Brain microvascular endothelial cell (primary cell): ENCODE measurements around the gene ASIC1.
"Not testable (repeated sequence)": the region's sequence is repeated elsewhere in the genome, so short reads cannot be mapped to it uniquely, and the experiment has no call there.

Source experiments
- DNase-seq: peaks from one replicate; pipeline ENCODE4 v3.0.0-alpha.2; 2020
- H3K27ac ChIP-seq: fragments of 250-450 bp; sonication (Bioruptor Pico); 2 replicates; pipeline ENCODE4 v1.5.1; 2020; ENCODE audit warnings: mild to moderate bottlenecking, moderate library complexity
- H3K27me3 ChIP-seq: fragments of 250-450 bp; sonication (Bioruptor Pico); replicated peaks from 2 replicates; pipeline ENCODE4 v1.5.1; 2020; ENCODE audit warnings: mild to moderate bottlenecking
- H3K36me3 ChIP-seq: fragments of 250-450 bp; sonication (Bioruptor Pico); replicated peaks from 2 replicates; pipeline ENCODE4 v1.5.1; 2020; ENCODE audit warnings: mild to moderate bottlenecking
- H3K4me3 ChIP-seq: 2 replicates; pipeline ENCODE4 v1.5.1; 2011; ENCODE audit warnings: low read depth, mild to moderate bottlenecking, control low read depth, low read length, moderate library complexity
- in situ Hi-C: cut with HindIII; loops from 2 replicates; pipeline ENCODE4 v1.10.0; 2017; ENCODE audit warnings: low sequenced_read_pairs, low pct_ligation_motif_present
- TF ChIP-seq, protein P1 (sequence below): IDR thresholded peaks from 2 replicates; pipeline ENCODE4 v1.5.1; 2011; ENCODE audit warnings: low read depth, mild to moderate bottlenecking, moderate library complexity, low read length, control low read depth, inconsistent platforms; ENCODE audit errors: missing control alignments

Gene ASIC1

DNA sequence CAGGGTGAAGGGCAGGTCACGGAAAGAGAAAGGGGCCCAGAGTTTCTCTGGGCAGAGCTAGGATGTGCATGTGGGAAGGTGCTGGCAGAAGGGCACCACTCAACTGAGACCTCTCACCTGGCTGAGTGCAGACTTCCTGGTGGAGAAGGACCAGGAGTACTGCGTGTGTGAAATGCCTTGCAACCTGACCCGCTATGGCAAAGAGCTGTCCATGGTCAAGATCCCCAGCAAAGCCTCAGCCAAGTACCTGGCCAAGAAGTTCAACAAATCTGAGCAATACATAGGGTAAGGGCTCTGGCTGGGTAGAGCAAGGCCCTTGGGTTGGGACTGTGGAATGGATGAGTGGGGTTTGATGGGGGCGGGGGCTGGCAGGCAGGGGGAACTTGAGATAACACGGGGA is 22.4 kb downstream of the ASIC1 start:
- H3K36me3 ChIP-seq: no peaks in the 10 kb centered on the region
- no peak overlapping the region for H3K27ac ChIP-seq
- TF ChIP-seq, protein P1, sequence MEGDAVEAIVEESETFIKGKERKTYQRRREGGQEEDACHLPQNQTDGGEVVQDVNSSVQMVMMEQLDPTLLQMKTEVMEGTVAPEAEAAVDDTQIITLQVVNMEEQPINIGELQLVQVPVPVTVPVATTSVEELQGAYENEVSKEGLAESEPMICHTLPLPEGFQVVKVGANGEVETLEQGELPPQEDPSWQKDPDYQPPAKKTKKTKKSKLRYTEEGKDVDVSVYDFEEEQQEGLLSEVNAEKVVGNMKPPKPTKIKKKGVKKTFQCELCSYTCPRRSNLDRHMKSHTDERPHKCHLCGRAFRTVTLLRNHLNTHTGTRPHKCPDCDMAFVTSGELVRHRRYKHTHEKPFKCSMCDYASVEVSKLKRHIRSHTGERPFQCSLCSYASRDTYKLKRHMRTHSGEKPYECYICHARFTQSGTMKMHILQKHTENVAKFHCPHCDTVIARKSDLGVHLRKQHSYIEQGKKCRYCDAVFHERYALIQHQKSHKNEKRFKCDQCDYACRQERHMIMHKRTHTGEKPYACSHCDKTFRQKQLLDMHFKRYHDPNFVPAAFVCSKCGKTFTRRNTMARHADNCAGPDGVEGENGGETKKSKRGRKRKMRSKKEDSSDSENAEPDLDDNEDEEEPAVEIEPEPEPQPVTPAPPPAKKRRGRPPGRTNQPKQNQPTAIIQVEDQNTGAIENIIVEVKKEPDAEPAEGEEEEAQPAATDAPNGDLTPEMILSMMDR: no peak
- no peak overlapping the region for H3K4me3 ChIP-seq
- H3K27me3 ChIP-seq: no peaks in the 10 kb centered on the region
- DNase-seq: no peak
- in situ Hi-C loops: no loop called here

DNA sequence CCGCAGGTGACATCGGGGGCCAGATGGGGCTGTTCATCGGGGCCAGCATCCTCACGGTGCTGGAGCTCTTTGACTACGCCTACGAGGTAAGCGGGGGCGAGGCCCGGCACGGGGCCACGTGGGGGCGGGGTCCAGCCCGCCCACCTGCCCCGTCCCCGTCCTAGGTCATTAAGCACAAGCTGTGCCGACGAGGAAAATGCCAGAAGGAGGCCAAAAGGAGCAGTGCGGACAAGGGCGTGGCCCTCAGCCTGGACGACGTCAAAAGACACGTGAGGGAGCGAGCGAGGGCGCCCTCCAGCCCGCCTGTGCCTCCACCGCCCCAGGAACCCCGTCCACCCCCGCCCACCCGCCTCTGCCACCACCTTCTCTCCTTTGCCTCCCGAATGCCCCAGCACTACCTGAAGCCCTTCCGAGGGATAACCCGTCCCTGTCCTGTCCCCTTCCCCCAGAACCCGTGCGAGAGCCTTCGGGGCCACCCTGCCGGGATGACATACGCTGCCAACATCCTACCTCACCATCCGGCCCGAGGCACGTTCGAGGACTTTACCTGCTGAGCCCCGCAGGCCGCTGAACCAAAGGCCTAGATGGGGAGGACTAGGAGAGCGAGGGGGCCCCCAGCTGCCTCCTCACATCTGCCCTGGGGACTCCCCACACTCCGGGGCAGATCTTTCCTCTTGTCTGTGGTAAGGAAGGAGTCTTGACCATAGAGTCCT is 23.9 kb downstream of the ASIC1 start:
- Histone ChIP-seq H3K4me3 (no peak overlapping the region), H3K27me3 (no peaks in the 10 kb centered on the region), H3K36me3 (no peaks in the 10 kb centered on the region), H3K27ac (no peak overlapping the region)
- TF ChIP-seq, protein P1: no peak
- DNase-seq: no peak
- in situ Hi-C loops: no loop called here

DNA sequence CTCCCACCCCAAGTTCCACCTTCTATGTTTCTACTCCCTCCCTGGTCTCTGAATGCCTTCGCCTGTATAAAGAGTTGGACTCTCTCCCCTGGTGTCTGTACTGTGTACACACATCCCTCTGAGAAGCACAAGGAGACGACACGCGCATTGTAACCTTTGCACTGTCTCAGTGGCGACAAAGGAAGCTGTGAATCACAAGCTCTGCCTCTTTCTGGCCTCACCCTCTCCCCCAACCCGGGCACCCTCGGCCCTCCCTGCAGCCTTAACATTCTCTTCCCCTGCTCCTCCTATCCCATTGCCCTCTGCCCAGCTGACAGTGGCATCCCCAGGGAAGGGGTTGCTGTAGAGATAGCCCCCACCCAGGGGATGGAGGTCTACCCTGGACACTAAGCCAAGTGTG is 25.2 kb downstream of the ASIC1 start:
- in situ Hi-C loops: no loop called here
- no peak overlapping the region for H3K27ac ChIP-seq
- H3K27me3 ChIP-seq: no peaks in the 10 kb centered on the region
- H3K4me3 ChIP-seq: no peak overlapping the region
- DNase-seq: no peak
- H3K36me3 ChIP-seq: peaks cover 9% of the 10 kb centered on the region
- TF ChIP-seq, protein P1: no peak

DNA sequence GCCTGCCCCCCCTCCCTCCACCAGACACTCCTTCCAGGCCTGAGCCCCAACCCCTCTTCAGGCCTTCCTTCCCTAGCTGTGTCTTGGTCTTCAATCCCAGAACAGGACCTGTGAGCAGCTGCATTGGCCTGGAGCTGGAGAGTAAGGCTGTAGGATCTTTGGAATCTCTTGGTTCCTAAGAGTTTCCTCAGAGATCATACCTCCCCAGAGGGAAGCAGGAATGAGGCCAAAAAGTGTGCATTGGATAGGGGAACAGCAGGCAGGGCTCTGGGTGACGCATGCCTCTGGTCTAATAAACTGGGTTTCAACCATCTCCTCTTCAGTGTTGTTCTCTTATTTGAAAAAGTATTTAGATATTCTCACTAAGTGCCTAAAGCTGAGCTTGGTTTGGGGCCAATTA is 25.9 kb downstream of the ASIC1 start:
- in situ Hi-C loops: no loop called here
- H3K36me3 ChIP-seq: peaks cover 10% of the 10 kb centered on the region
- no peak overlapping the region for H3K4me3 ChIP-seq
- TF ChIP-seq, protein P1: no peak
- H3K27me3 ChIP-seq: no peaks in the 10 kb centered on the region
- H3K27ac ChIP-seq: no peak overlapping the region
- no peak for DNase-seq

DNA sequence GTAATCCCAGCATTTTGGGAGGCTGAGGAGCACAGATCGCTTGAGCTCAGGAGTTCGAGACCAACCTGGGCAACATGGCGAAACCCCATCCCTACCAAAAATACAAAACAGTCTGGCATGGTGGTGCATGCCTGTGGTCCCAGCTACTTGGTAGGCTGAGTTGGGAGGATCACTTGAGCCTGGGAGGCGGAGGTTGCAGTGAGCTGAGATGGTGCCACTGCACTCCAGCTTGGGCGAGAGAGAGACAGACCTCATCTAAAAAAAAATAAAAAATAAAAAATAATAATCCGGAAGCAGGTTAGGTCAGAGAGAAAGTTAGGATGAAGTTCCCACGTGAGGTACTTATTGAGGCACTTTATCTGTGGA is 27.0 kb downstream of the ASIC1 start:
- Histone ChIP-seq H3K4me3 (peak overlapping the region; percentile 67), H3K36me3 (peaks cover 20% of the 10 kb centered on the region), H3K27ac (peak overlapping the region; percentile 72)
- DNase-seq, H3K27me3 ChIP-seq, in situ Hi-C loops: not testable (repeated sequence)

DNA sequence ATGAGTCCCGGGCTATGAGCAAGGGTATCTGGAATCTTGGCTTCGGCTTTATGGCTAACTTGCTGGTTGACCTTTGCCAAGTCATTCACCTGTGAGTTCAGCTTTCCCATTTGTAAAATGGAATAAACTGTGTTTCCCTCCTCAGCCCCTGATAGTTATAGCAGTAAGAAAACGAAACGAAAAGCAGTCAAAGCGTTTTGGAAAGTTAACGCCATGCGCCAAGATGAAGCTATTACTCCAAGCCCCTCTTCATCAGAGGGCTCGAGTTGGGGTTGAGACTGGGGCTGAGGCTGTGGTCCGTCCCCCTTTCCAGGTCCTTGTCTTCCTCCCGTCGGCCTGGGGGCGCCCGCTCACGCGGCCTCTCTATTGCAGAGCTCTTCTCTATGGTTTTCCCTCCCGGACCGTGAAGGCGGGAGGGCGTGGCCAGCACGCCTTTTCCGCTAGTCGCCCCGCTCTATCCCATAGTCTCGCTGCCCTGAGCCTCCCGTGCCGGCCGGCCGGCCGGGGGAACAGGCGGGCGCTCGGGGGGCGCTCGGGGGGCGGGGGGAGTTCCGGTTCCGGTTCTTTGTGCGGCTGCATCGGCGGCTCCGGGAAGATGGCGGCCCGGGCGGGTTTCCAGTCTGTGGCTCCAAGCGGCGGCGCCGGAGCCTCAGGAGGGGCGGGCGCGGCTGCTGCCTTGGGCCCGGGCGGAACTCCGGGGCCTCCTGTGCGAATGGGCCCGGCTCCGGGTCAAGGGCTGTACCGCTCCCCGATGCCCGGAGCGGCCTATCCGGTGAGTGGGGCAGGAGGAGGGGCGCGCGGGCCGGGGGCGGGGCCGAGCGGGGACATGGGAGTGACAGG is 27.6 kb downstream of the ASIC1 start, which contains the start of gene SMARCD1:
TSS of gene SMARCD1 (plus strand) at position 568 of the 840 bp plus-strand sequence. CDS start at position 596, 28 bp downstream.
- peak; percentile 80 for DNase-seq
- peak within 1 kb of the TSS; percentile 67 for H3K4me3 ChIP-seq
- no peaks in the 10 kb centered on the region for H3K27me3 ChIP-seq
- H3K27ac ChIP-seq: peak within 1 kb of the TSS; percentile 72
- peaks cover 26% of the 10 kb centered on the region for H3K36me3 ChIP-seq
- in situ Hi-C loops: no loop called here
- TF ChIP-seq, protein P1: peak; percentile 66
